PC-9 (cell line): Measurements from ENCODE around the gene CORIN. TPM values are rescaled to one million over a fixed set of nuclear protein-coding genes. Genes with fewer than 3 reads are reported as not detected.

Experiments used
- BruUV-seq: library from RNA; stranded (reverse); fragments of 400-500 nt; replicated peaks from 2 replicates; lab custom pipeline; 2021; lab: Mats Ljungman, UMichigan
- CTCF ChIA-PET: fragments of 300-600 bp; sonication (Branson Sonifier 250); formaldehyde crosslinking; loops from one replicate; lab custom pipeline; 2022; ENCODE audit warnings: antibody characterized with exemption; lab: Charles Lee
- POLR2A ChIA-PET: fragments of 300-600 bp; sonication (Branson Sonifier 250); formaldehyde crosslinking; loops from one replicate; lab custom pipeline; 2022; ENCODE audit warnings: antibody characterized with exemption; ENCODE audit not compliant: unreplicated experiment; lab: Charles Lee
- DNase-seq, 2 experiments: peaks; one replicate each; pipeline versions ENCODE4 v3.0.0 to v3.0.0-alpha.2; 2015 to 2022; ENCODE audit warnings: mixed read lengths in 1 of 2
- H2AFZ ChIP-seq: fragments of 200-600 bp; sonication (generic); 2 replicates; pipeline ENCODE4 v1.8.1; 2017; ENCODE audit warnings: antibody characterized with exemption
- H3F3A ChIP-seq: fragments of 200-600 bp; sonication (generic); 2 replicates; pipeline ENCODE4 v1.8.1; 2017; ENCODE audit warnings: antibody characterized with exemption, mild to moderate bottlenecking, low read depth; ENCODE audit not compliant: insufficient read depth
- H3K27ac ChIP-seq: fragments of 200-600 bp; sonication (generic); 2 replicates; pipeline ENCODE4 v1.6.1; 2016; ENCODE audit warnings: mixed run types
- H3K27me3 ChIP-seq: fragments of 200-600 bp; sonication (generic); 2 replicates; pipeline ENCODE4 v1.6.1; 2016; ENCODE audit warnings: low read depth, mixed run types; ENCODE audit not compliant: insufficient read depth
- H3K36me3 ChIP-seq: fragments of 200-600 bp; sonication (generic); 2 replicates; pipeline ENCODE4 v1.6.1; 2016; ENCODE audit warnings: low read depth, mixed run types
- H3K4me1 ChIP-seq: fragments of 200-600 bp; sonication (generic); replicated peaks from 2 replicates; pipeline ENCODE4 v1.6.1; 2016; ENCODE audit warnings: mixed run types; ENCODE audit not compliant: insufficient read depth
- H3K4me2 ChIP-seq: fragments of 200-600 bp; sonication (generic); 2 replicates; pipeline ENCODE4 v1.6.1; 2017; ENCODE audit warnings: mixed run types
- H3K4me3 ChIP-seq: fragments of 200-600 bp; sonication (generic); 2 replicates; pipeline ENCODE4 v1.6.1; 2016; ENCODE audit warnings: mixed run types
- H3K79me2 ChIP-seq: fragments of 200-600 bp; sonication (generic); 2 replicates; pipeline ENCODE4 v1.6.1; 2017; ENCODE audit warnings: low read depth, mixed run types
- H3K9me2 ChIP-seq: fragments of 200-600 bp; sonication (generic); 2 replicates; pipeline ENCODE4 v1.8.1; 2017; ENCODE audit warnings: mild to moderate bottlenecking; ENCODE audit not compliant: insufficient read depth
- H3K9me3 ChIP-seq: fragments of 200-600 bp; sonication (generic); 2 replicates; pipeline ENCODE4 v1.8.1; 2016; ENCODE audit warnings: low read depth; ENCODE audit not compliant: insufficient read depth
- H4K20me1 ChIP-seq: fragments of 200-600 bp; sonication (generic); 2 replicates; pipeline ENCODE4 v1.8.1; 2017; ENCODE audit not compliant: insufficient read depth
- CTCF ChIP-seq: fragments of 200-600 bp; sonication (generic); conservative IDR thresholded peaks from 2 replicates; pipeline ENCODE4 v1.6.1; 2017; ENCODE audit warnings: mixed run types, antibody characterized with exemption, mild to moderate bottlenecking, moderate library complexity
- EZH2 ChIP-seq: fragments of 200-600 bp; sonication (generic); IDR thresholded peaks from 2 replicates; pipeline ENCODE4 v1.8.0; 2017; ENCODE audit warnings: antibody characterized with exemption, low read depth
- intact Hi-C: fragments of 100-400 bp; cut with micrococcal nuclease; formaldehyde crosslinking; loops from one replicate; pipeline ENCODE4 v1.10.0; 2022; ENCODE audit not compliant: unreplicated experiment
- total RNA-seq: library from RNA; stranded (reverse); gene quantifications from 2 replicates; pipeline ENCODE4 v1.2.3, GENCODE V29; 2021

The CORIN gene
- total RNA-seq, 1 experiment from 2014 or later: not detected

GRCh38 chr4:47737326-47737725 is 100.5 kb downstream of the CORIN start:
- H3F3A ChIP-seq: no peaks in the 10 kb centered on the region
- ChIA-PET POLR2A (no interaction called here), CTCF (no interaction called here)
- intact Hi-C loops: no loop called here
- H3K9me2 ChIP-seq: no peaks in the 10 kb centered on the region
- no TSS peak for BruUV-seq
- H3K4me2 ChIP-seq: no peak overlapping the region
- no peaks in the 10 kb centered on the region for H3K9me3 ChIP-seq
- H3K4me3 ChIP-seq: no peak overlapping the region
- H3K27ac ChIP-seq: no peak overlapping the region
- no peaks in the 10 kb centered on the region for H4K20me1 ChIP-seq
- no peaks in the 10 kb centered on the region for H3K4me1 ChIP-seq
- TF ChIP-seq CTCF (no peak), EZH2 (no peak)
- no peaks in the 10 kb centered on the region for H3K27me3 ChIP-seq
- no peaks in the 10 kb centered on the region for H3K79me2 ChIP-seq
- H3K36me3 ChIP-seq: no peaks in the 10 kb centered on the region
- no peak for DNase-seq
- H2AFZ ChIP-seq: no peak overlapping the region; the same call in 1 of the 2 replicates

GRCh38 chr4:47736555-47736954 is 101.3 kb downstream of the CORIN start:
- POLR2A ChIA-PET: no interaction called here
- intact Hi-C loops: no loop called here
- Histone ChIP-seq H3K4me3 (no peak overlapping the region), H3K4me1 (no peaks in the 10 kb centered on the region), H3K4me2 (no peak overlapping the region), H3F3A (no peaks in the 10 kb centered on the region), H3K9me2 (no peaks in the 10 kb centered on the region), H3K27ac (no peak overlapping the region), H2AFZ (no peak overlapping the region), H3K79me2 (no peaks in the 10 kb centered on the region), H3K36me3 (no peaks in the 10 kb centered on the region), H3K9me3 (no peaks in the 10 kb centered on the region), H4K20me1 (no peaks in the 10 kb centered on the region), H3K27me3 (no peaks in the 10 kb centered on the region)
- BruUV-seq: no TSS peak
- TF ChIP-seq CTCF: no peak
- no peak for TF ChIP-seq EZH2
- CTCF ChIA-PET: no interaction called here
- DNase-seq: no peak

- Histone ChIP-seq H3K9me2 (no peaks in the 10 kb centered on the region), H3K9me3 (no peaks in the 10 kb centered on the region), H3K4me2 (no peak overlapping the region), H4K20me1 (no peaks in the 10 kb centered on the region), H3K79me2 (no peaks in the 10 kb centered on the region), H3K36me3 (no peaks in the 10 kb centered on the region), H3K27me3 (no peaks in the 10 kb centered on the region), H2AFZ (no peak overlapping the region), H3F3A (no peaks in the 10 kb centered on the region), H3K27ac (no peak overlapping the region), H3K4me3 (no peak overlapping the region), H3K4me1 (no peaks in the 10 kb centered on the region)
- ChIA-PET POLR2A (no interaction called here), CTCF (interaction anchor here (0.7 kb wide), 1 partner anchor 630 kb away, joined by 3 read pairs; no protein-coding TSS in a partner anchor)
- intact Hi-C loops: no loop called here
- no peak for DNase-seq
- TF ChIP-seq CTCF (no peak), EZH2 (no peak)
- BruUV-seq: no TSS peak
These were observed 101.7 kb downstream of the CORIN start for GRCh38 chr4:47736146-47736545.
